Aortic smooth muscle cell (primary cell): ENCODE data around the gene AKNAD1. TPM values are rescaled to one million over a fixed set of nuclear protein-coding genes. Genes with fewer than 3 reads are reported as not detected.

Experiments
- total RNA-seq: library from RNA; depleted of rRNA; stranded (reverse); fragments of >200 nt; gene quantifications from 2 replicates; pipeline ENCODE4 v1.2.3, GENCODE V29; 2014

AKNAD1 gene, protein sequence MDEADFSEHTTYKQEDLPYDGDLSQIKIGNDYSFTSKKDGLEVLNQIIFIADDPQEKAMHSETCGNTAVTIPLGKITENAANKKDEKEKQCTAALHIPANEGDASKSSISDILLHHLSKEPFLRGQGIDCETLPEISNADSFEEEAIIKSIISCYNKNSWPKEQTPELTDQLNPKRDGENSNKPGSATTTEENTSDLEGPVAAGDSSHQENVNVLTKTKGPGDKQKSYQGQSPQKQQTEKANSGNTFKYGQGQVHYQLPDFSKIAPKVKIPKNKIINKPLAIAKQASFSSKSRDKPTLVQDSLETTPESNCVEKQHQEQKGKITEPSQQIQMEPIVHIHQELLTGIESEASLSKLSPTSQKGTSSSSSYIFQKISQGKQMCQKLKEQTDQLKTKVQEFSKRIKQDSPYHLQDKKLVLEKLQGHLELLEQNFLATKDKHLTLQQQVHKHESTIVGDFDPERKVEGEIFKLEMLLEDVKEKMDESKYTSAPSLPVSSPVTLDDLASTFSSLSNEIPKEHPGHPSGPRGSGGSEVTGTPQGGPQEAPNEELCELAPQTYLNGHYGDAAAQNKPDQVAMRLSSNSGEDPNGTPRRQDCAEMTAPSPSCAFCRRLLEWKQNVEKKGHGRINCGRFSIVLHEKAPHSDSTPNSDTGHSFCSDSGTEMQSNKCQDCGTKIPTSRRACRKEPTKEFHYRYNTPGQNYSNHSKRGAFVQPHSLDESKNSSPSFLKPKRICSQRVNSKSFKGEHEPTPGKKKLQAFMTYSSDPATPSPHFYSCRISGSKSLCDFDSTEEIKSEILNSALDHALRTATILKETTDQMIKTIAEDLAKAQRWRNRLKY
- total RNA-seq = 0.56 TPM in 1 of 2 replicates, not detected in the other

DNA sequence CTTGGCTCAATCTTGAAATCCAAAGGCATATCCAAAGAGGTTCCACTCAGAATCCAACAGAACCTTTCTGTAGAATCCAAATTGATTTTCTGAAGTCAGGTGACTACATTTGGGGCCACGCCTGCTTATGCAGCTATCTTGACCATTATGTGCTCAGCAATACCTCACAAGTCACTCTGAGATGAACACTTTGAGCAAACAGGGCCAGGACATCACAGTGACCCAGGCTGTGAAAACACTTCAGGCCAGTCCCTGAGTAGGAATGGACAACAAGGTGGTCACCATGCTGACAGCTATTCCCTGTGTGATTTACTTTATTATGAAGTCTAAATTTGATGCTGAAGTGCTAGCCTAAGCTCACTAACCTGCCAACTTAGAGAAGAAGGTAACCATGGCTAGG is at the start of gene AKNAD1:
AKNAD1 (minus strand) TSS at position 101 of the 400 bp plus-strand sequence. CDS start 4,430 bp downstream, outside the sequence.

Other genes starting within 250 kb of the AKNAD1 start
- 2.6 and 2.7 TPM in 2 replicates for gene HENMT1, start 196.0 kb downstream of the AKNAD1 start, total RNA-seq
- gene PRPF38B, start 164.8 kb downstream of the AKNAD1 start, total RNA-seq = 11.6 and 14.2 TPM in 2 replicates
- gene FNDC7, start 144.2 kb downstream of the AKNAD1 start, total RNA-seq = 0.25 and 0.26 TPM in 2 replicates
- 63.5 and 65.0 TPM in 2 replicates for gene STXBP3, start 110.4 kb downstream of the AKNAD1 start, total RNA-seq
- 25.4 and 32.4 TPM in 2 replicates for gene GPSM2, start 19.9 kb upstream of the AKNAD1 start, total RNA-seq
- 38.1 and 44.8 TPM in 2 replicates for gene CLCC1, start 106.4 kb upstream of the AKNAD1 start, total RNA-seq
- 20.7 and 21.9 TPM in 2 replicates for gene WDR47, start 185.0 kb upstream of the AKNAD1 start, total RNA-seq
- 107 and 114 TPM in 2 replicates for gene TAF13, start 218.9 kb upstream of the AKNAD1 start, total RNA-seq
- gene TMEM167B, start 233.7 kb upstream of the AKNAD1 start, total RNA-seq = 36.2 and 37.2 TPM in 2 replicates